ENCODE measurements around the gene BPIFA2. TPM values are rescaled to one million over a fixed set of nuclear protein-coding genes. Genes with fewer than 3 reads are reported as not detected.

Gene BPIFA2
- total and polyA plus RNA-seq, 10 donors = not detected

DNA sequence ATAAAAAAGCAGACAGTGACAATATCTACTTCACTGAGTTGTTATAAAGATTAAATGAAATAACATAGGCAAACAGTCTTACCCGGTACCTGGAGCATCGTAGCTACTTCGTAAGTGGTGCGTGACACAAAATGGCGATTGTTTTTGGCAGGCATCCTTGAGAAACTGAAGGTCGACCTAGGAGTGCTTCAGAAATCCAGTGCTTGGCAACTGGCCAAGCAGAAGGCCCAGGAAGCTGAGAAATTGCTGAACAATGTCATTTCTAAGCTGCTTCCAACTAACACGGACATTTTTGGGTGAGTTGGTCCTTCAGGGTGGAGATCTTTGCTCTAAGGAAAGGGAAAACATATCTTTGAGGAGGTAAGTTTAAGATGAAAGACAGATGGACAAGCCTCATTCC is 4.8 kb downstream of the BPIFA2 start:
- 66 to 72% (median 67%) methylated on average over 7 of the region's 7 CpGs for WGBS, 5 donors
- DNase-seq = no peak
- Histone ChIP-seq H3K27me3 (replicated peaks in 1 of 7) (peaks cover 0 to 5% (median 0%) of the 10 kb centered on the region in 7 donors), H3K9me3 (peaks cover 2 to 31% (median 25%) of the 10 kb centered on the region in 8 donors), H3K27ac (no peak overlapping the region), H3K4me1 (no peaks in the 10 kb centered on the region), H3K4me3 (no peak overlapping the region), H3K36me3 (no peaks in the 10 kb centered on the region)
- TF ChIP-seq POLR2A (IDR thresholded peaks at IDR 0.05) (no peak), POLR2AphosphoS5 (IDR thresholded peaks at IDR 0.05) (no peak)
- TF ChIP-seq, protein P1, sequence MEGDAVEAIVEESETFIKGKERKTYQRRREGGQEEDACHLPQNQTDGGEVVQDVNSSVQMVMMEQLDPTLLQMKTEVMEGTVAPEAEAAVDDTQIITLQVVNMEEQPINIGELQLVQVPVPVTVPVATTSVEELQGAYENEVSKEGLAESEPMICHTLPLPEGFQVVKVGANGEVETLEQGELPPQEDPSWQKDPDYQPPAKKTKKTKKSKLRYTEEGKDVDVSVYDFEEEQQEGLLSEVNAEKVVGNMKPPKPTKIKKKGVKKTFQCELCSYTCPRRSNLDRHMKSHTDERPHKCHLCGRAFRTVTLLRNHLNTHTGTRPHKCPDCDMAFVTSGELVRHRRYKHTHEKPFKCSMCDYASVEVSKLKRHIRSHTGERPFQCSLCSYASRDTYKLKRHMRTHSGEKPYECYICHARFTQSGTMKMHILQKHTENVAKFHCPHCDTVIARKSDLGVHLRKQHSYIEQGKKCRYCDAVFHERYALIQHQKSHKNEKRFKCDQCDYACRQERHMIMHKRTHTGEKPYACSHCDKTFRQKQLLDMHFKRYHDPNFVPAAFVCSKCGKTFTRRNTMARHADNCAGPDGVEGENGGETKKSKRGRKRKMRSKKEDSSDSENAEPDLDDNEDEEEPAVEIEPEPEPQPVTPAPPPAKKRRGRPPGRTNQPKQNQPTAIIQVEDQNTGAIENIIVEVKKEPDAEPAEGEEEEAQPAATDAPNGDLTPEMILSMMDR (IDR thresholded peaks at IDR 0.05 in 8 of 11, conservative IDR thresholded peaks at IDR 0.05 in 3 of 11) = no peak
- intact Hi-C loops (cut with DNase I; ENCODE audit: low total_unique reads) = no loop called here

- H3K27me3 ChIP-seq (replicated peaks in 1 of 7) = peaks cover 0 to 4% (median 0%) of the 10 kb centered on the region in 7 donors
- intact Hi-C loops (cut with DNase I; ENCODE audit: low total_unique reads) = no loop called here
- 86 to 91% (median 89%) methylated on average over 3 of the region's 3 CpGs for WGBS, 5 donors
- no peaks in the 10 kb centered on the region for H3K36me3 ChIP-seq
- no peak for DNase-seq
- no peaks in the 10 kb centered on the region for H3K4me1 ChIP-seq
- H3K9me3 ChIP-seq = peaks cover 0 to 12% (median 5%) of the 10 kb centered on the region in 8 donors
- H3K4me3 ChIP-seq = no peak overlapping the region
- TF ChIP-seq, protein P1 (IDR thresholded peaks at IDR 0.05 in 8 of 11, conservative IDR thresholded peaks at IDR 0.05 in 3 of 11) = no peak
- no peak for TF ChIP-seq POLR2A (IDR thresholded peaks at IDR 0.05)
- no peak for TF ChIP-seq POLR2AphosphoS5 (IDR thresholded peaks at IDR 0.05)
- no peak overlapping the region for H3K27ac ChIP-seq
These were observed 7.2 kb downstream of the BPIFA2 start for GRCh38 chr20:33175123-33175522.

DNA sequence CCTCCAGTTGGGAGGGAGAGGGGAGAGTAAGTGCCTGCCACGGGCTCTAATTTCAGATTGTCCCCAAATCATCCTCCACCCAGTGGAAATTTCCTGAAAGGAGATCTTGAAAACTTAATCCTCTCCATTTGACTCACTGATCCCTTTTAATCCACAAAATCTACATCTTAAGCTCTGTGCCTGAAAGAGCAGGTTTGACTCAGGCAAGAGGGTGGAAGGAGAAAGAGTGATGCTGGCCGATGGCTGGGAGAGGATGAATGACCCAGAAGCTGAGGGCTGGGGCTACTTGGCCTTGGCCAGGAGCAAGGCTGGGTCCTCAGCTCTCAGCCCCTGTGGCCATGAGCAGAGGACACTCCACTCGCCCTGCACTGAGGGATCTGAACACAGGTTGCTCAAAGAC is 8.1 kb downstream of the BPIFA2 start:
- Histone ChIP-seq H3K9me3 (peaks cover 0 to 6% (median 0%) of the 10 kb centered on the region in 8 donors), H3K36me3 (no peaks in the 10 kb centered on the region), H3K4me1 (no peaks in the 10 kb centered on the region), H3K4me3 (no peak overlapping the region), H3K27me3 (replicated peaks in 1 of 7) (peaks cover 0 to 4% (median 0%) of the 10 kb centered on the region in 7 donors), H3K27ac (no peak overlapping the region)
- intact Hi-C loops (cut with DNase I; ENCODE audit: low total_unique reads) = no loop called here
- DNase-seq = no peak
- no peak for TF ChIP-seq POLR2AphosphoS5 (IDR thresholded peaks at IDR 0.05)
- no peak for TF ChIP-seq POLR2A (IDR thresholded peaks at IDR 0.05)
- WGBS, 5 donors = 46 to 82% (median 70%) methylated on average over 3 of the region's 3 CpGs

DNA sequence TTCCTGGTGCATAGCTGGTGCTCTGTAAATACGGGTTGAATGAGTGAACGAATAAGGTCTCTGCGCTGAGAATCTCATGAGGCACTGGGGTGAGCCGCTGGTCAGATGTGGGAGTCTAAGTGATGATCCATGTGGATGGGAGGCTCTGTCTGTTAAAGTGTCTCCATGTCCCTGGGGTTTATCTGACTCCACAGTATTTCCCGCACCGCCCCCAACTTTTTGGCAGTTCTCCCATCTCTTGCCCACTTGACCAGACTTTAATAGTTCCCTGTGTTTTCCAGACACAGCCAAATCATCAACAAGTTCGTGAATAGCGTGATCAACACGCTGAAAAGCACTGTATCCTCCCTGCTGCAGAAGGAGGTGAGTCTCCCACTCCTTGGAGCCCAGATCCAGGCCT is 9.9 kb downstream of the BPIFA2 start:
- WGBS, 5 donors = 67 to 85% (median 77%) methylated on average over 9 of the region's 9 CpGs
- Histone ChIP-seq H3K27me3 (replicated peaks in 1 of 7) (peaks cover 0 to 2% (median 0%) of the 10 kb centered on the region in 7 donors), H3K9me3 (peaks cover 0 to under 1% (median 0%) of the 10 kb centered on the region in 8 donors), H3K27ac (no peak overlapping the region), H3K36me3 (no peaks in the 10 kb centered on the region), H3K4me1 (no peaks in the 10 kb centered on the region), H3K4me3 (no peak overlapping the region)
- intact Hi-C loops (cut with DNase I; ENCODE audit: low total_unique reads) = no loop called here
- DNase-seq = no peak
- TF ChIP-seq, protein P1 (IDR thresholded peaks at IDR 0.05 in 8 of 11, conservative IDR thresholded peaks at IDR 0.05 in 3 of 11) = no peak
- TF ChIP-seq POLR2AphosphoS5 (IDR thresholded peaks at IDR 0.05) (no peak), POLR2A (IDR thresholded peaks at IDR 0.05) (no peak)

GRCh38 chr20:33178726-33179125 is 10.8 kb downstream of the BPIFA2 start:
- Histone ChIP-seq H3K4me1 (no peaks in the 10 kb centered on the region), H3K27me3 (replicated peaks in 1 of 7) (no peaks in the 10 kb centered on the region), H3K36me3 (no peaks in the 10 kb centered on the region), H3K4me3 (no peak overlapping the region), H3K9me3 (peaks cover 0 to 7% (median 2%) of the 10 kb centered on the region in 8 donors), H3K27ac (no peak overlapping the region)
- intact Hi-C loops (cut with DNase I; ENCODE audit: low total_unique reads) = no loop called here
- DNase-seq = no peak
- TF ChIP-seq POLR2A (IDR thresholded peaks at IDR 0.05) = no peak
- TF ChIP-seq, protein P1 (IDR thresholded peaks at IDR 0.05 in 8 of 11, conservative IDR thresholded peaks at IDR 0.05 in 3 of 11) = no peak
- no peak for TF ChIP-seq POLR2AphosphoS5 (IDR thresholded peaks at IDR 0.05)
- WGBS, 5 donors = 80 to 87% (median 84%) methylated on average over 6 of the region's 6 CpGs

Measured in spleen (tissue), 11 donors.